ENCODE results near the gene TNFRSF8. TPM values are rescaled to one million over a fixed set of nuclear protein-coding genes. Genes with fewer than 3 reads are reported as not detected.

TNFRSF8 gene
- total RNA-seq, 1 donor from 2014 or later: 0.52 TPM

- Histone ChIP-seq H3K36me3 (ENCODE audit: control insufficient read depth in 3 of 3, insufficient read depth in 3 of 3, low read length in 3 of 3) (no peaks in the 10 kb centered on the region), H3K9ac (ENCODE audit: low read depth in 1 of 3, low read length in 3 of 3) (peak overlapping the region in 2 of 3 donors; percentile 0 to 25), H3K9me3 (ENCODE audit: control insufficient read depth in 3 of 3, low read length in 3 of 3) (no peaks in the 10 kb centered on the region), H3K27ac (ENCODE audit: low read depth, low read length) (peak overlapping the region; percentile 84), H3K4me1 (ENCODE audit: control insufficient read depth in 3 of 3, insufficient read depth in 3 of 3, low read length in 3 of 3) (peaks cover 53 to 88% (median 78%) of the 10 kb centered on the region in 3 donors), H3K27me3 (ENCODE audit: control insufficient read depth in 3 of 3, insufficient read depth in 3 of 3, low read length in 3 of 3) (no peaks in the 10 kb centered on the region), H3K4me3 (ENCODE audit: low read length in 3 of 3) (no peak overlapping the region)
Observed at GRCh38 chr1:12178511-12178910, 115.4 kb downstream of the TNFRSF8 start.

- Histone ChIP-seq H3K9ac (ENCODE audit: low read depth in 1 of 3, low read length in 3 of 3) (peak overlapping the region in 2 of 3 donors; percentile 0 to 25), H3K27ac (ENCODE audit: low read depth, low read length) (peak overlapping the region; percentile 84), H3K4me1 (ENCODE audit: control insufficient read depth in 3 of 3, insufficient read depth in 3 of 3, low read length in 3 of 3) (peaks cover 52 to 82% (median 78%) of the 10 kb centered on the region in 3 donors), H3K27me3 (ENCODE audit: control insufficient read depth in 3 of 3, insufficient read depth in 3 of 3, low read length in 3 of 3) (no peaks in the 10 kb centered on the region), H3K36me3 (ENCODE audit: control insufficient read depth in 3 of 3, insufficient read depth in 3 of 3, low read length in 3 of 3) (no peaks in the 10 kb centered on the region), H3K9me3 (ENCODE audit: control insufficient read depth in 3 of 3, low read length in 3 of 3) (no peaks in the 10 kb centered on the region), H3K4me3 (ENCODE audit: low read length in 3 of 3) (no peak overlapping the region)
Observed at GRCh38 chr1:12179111-12179519, 116.0 kb downstream of the TNFRSF8 start.

DNA sequence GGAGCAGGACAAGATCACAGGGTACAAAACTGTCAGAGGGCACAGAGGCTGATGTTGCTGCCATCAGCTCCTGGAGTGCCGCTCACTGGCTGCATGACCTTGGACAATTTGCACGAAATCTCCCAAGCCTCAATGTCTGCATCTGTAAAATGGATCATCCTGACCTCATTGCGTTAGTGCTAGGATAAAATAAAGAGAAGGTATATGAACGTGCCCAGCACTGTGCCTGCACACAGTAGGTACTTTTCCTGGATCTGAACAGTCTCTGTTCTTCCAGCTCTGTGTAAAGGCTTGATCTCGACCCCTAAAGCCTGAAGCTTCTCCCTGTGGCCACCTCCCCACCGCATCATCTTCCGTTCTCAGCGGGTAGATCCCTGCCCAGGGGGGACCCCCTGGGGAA is 116.6 kb downstream of the TNFRSF8 start:
- Histone ChIP-seq H3K36me3 (ENCODE audit: control insufficient read depth in 3 of 3, insufficient read depth in 3 of 3, low read length in 3 of 3) (no peaks in the 10 kb centered on the region), H3K27ac (ENCODE audit: low read depth, low read length) (peak overlapping the region; percentile 84), H3K4me1 (ENCODE audit: control insufficient read depth in 3 of 3, insufficient read depth in 3 of 3, low read length in 3 of 3) (peaks cover 53 to 82% (median 81%) of the 10 kb centered on the region in 3 donors), H3K4me3 (ENCODE audit: low read length in 3 of 3) (no peak overlapping the region), H3K9me3 (ENCODE audit: control insufficient read depth in 3 of 3, low read length in 3 of 3) (no peaks in the 10 kb centered on the region), H3K9ac (ENCODE audit: low read depth in 1 of 3, low read length in 3 of 3) (peak overlapping the region in 1 of 3 donors; percentile 54), H3K27me3 (ENCODE audit: control insufficient read depth in 3 of 3, insufficient read depth in 3 of 3, low read length in 3 of 3) (no peaks in the 10 kb centered on the region)

DNA sequence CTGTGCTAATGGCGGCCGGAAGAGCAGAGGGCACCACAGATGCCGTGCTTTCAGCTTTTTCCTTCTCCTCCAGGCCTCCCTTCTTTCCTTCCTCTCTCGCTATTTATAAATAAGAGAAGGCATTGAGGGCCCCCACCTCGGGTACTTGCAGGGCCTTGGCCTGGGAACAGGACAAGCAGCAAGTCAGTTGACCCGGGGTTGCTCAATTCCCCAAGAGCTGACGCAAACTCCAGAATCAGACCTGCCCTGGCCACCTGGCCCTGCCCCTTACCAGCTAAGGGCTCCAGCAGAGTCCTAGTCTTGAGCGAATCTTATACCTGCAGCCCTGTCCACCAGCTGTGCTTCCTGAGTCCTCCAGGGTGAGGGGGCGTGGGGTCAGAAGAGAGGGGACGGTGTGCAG is 117.2 kb downstream of the TNFRSF8 start:
- Histone ChIP-seq H3K27ac (ENCODE audit: low read depth, low read length) (peak overlapping the region; percentile 84), H3K9ac (ENCODE audit: low read depth in 1 of 3, low read length in 3 of 3) (peak overlapping the region in 2 of 3 donors; percentile 50 to 69), H3K36me3 (ENCODE audit: control insufficient read depth in 3 of 3, insufficient read depth in 3 of 3, low read length in 3 of 3) (no peaks in the 10 kb centered on the region), H3K4me3 (ENCODE audit: low read length in 3 of 3) (peak overlapping the region in 2 of 3 donors; percentile 22 to 26), H3K4me1 (ENCODE audit: control insufficient read depth in 3 of 3, insufficient read depth in 3 of 3, low read length in 3 of 3) (peaks cover 53 to 82% (median 81%) of the 10 kb centered on the region in 3 donors), H3K27me3 (ENCODE audit: control insufficient read depth in 3 of 3, insufficient read depth in 3 of 3, low read length in 3 of 3) (no peaks in the 10 kb centered on the region), H3K9me3 (ENCODE audit: control insufficient read depth in 3 of 3, low read length in 3 of 3) (no peaks in the 10 kb centered on the region)

DNA sequence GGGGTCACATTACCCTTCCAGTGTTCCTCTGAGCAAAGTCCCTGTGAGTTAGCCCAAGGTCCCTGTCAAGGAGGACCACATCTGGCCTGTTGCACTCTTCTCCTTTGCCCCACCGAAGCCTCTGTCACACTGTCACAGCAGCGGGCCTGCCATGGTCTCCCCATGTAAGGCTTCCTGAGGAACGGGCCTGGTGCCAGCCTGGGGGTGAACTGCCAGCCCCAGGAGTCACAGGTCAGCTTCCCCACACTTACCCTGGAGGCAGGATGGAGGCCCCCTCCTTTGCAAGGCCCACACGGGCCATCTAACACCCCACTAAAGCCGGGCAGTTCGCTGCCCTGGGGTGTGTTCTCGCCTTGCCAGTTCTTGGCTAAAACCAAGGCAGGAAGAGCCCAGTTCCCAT is 117.8 kb downstream of the TNFRSF8 start:
- H3K27me3 ChIP-seq (ENCODE audit: control insufficient read depth in 3 of 3, insufficient read depth in 3 of 3, low read length in 3 of 3): no peaks in the 10 kb centered on the region
- H3K36me3 ChIP-seq (ENCODE audit: control insufficient read depth in 3 of 3, insufficient read depth in 3 of 3, low read length in 3 of 3): no peaks in the 10 kb centered on the region
- no peaks in the 10 kb centered on the region for H3K9me3 ChIP-seq (ENCODE audit: control insufficient read depth in 3 of 3, low read length in 3 of 3)
- peak overlapping the region; percentile 84 for H3K27ac ChIP-seq (ENCODE audit: low read depth, low read length)
- H3K4me1 ChIP-seq (ENCODE audit: control insufficient read depth in 3 of 3, insufficient read depth in 3 of 3, low read length in 3 of 3): peaks cover 55 to 84% (median 83%) of the 10 kb centered on the region in 3 donors
- H3K9ac ChIP-seq (ENCODE audit: low read depth in 1 of 3, low read length in 3 of 3): peak overlapping the region in 2 of 3 donors; percentile 50 to 69
- H3K4me3 ChIP-seq (ENCODE audit: low read length in 3 of 3): peak overlapping the region in 2 of 3 donors; percentile 22 to 26

DNA sequence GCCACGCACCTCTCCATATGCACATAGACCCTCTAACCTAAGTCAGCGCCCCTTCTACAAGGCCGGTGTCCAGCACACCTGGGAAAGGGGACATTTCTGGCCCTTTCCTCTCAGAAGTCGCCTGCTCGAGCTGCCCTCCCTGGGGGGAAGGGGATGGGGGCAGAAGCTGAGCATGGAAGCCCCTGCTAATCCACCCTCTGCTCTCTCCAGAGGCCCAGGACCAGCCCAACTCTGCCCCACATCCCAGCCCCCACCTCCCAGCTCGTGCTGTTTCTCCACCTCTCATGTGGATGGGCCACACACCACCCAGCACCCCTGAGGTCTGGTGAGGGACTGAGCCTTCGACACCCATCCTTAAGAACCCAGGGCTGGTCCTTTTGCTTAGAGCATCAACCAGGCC is 118.5 kb downstream of the TNFRSF8 start:
- H3K4me1 ChIP-seq (ENCODE audit: control insufficient read depth in 3 of 3, insufficient read depth in 3 of 3, low read length in 3 of 3): peaks cover 62 to 84% (median 84%) of the 10 kb centered on the region in 3 donors
- H3K27ac ChIP-seq (ENCODE audit: low read depth, low read length): peak overlapping the region; percentile 84

GRCh38 chr1:12182410-12182984 is 119.4 kb downstream of the TNFRSF8 start:
- Histone ChIP-seq H3K36me3 (ENCODE audit: control insufficient read depth in 3 of 3, insufficient read depth in 3 of 3, low read length in 3 of 3) (no peaks in the 10 kb centered on the region), H3K9me3 (ENCODE audit: control insufficient read depth in 3 of 3, low read length in 3 of 3) (no peaks in the 10 kb centered on the region), H3K9ac (ENCODE audit: low read depth in 1 of 3, low read length in 3 of 3) (no peak overlapping the region), H3K4me1 (ENCODE audit: control insufficient read depth in 3 of 3, insufficient read depth in 3 of 3, low read length in 3 of 3) (peaks cover 65 to 88% (median 84%) of the 10 kb centered on the region in 3 donors), H3K4me3 (ENCODE audit: low read length in 3 of 3) (no peak overlapping the region), H3K27me3 (ENCODE audit: control insufficient read depth in 3 of 3, insufficient read depth in 3 of 3, low read length in 3 of 3) (no peaks in the 10 kb centered on the region), H3K27ac (ENCODE audit: low read depth, low read length) (peak overlapping the region; percentile 84)

More for the DNA sequence above, 118.5 kb downstream of the TNFRSF8 start:
- no peaks in the 10 kb centered on the region for H3K27me3 ChIP-seq (ENCODE audit: control insufficient read depth in 3 of 3, insufficient read depth in 3 of 3, low read length in 3 of 3)
- no peak overlapping the region for H3K9ac ChIP-seq (ENCODE audit: low read depth in 1 of 3, low read length in 3 of 3)
- no peaks in the 10 kb centered on the region for H3K9me3 ChIP-seq (ENCODE audit: control insufficient read depth in 3 of 3, low read length in 3 of 3)
- no peak overlapping the region for H3K4me3 ChIP-seq (ENCODE audit: low read length in 3 of 3)
- no peaks in the 10 kb centered on the region for H3K36me3 ChIP-seq (ENCODE audit: control insufficient read depth in 3 of 3, insufficient read depth in 3 of 3, low read length in 3 of 3)

- Histone ChIP-seq H3K4me3 (ENCODE audit: low read length in 3 of 3) (no peak overlapping the region), H3K36me3 (ENCODE audit: control insufficient read depth in 3 of 3, insufficient read depth in 3 of 3, low read length in 3 of 3) (no peaks in the 10 kb centered on the region), H3K4me1 (ENCODE audit: control insufficient read depth in 3 of 3, insufficient read depth in 3 of 3, low read length in 3 of 3) (peaks cover 58 to 87% (median 84%) of the 10 kb centered on the region in 3 donors), H3K9me3 (ENCODE audit: control insufficient read depth in 3 of 3, low read length in 3 of 3) (no peaks in the 10 kb centered on the region), H3K27me3 (ENCODE audit: control insufficient read depth in 3 of 3, insufficient read depth in 3 of 3, low read length in 3 of 3) (no peaks in the 10 kb centered on the region), H3K9ac (ENCODE audit: low read depth in 1 of 3, low read length in 3 of 3) (no peak overlapping the region), H3K27ac (ENCODE audit: low read depth, low read length) (peak overlapping the region; percentile 83)
Observed at GRCh38 chr1:12183095-12183794, 120.1 kb downstream of the TNFRSF8 start.

GRCh38 chr1:12184008-12184681 is 121.0 kb downstream of the TNFRSF8 start:
- H3K9me3 ChIP-seq (ENCODE audit: control insufficient read depth in 3 of 3, low read length in 3 of 3): no peaks in the 10 kb centered on the region
- H3K36me3 ChIP-seq (ENCODE audit: control insufficient read depth in 3 of 3, insufficient read depth in 3 of 3, low read length in 3 of 3): peaks cover under 1 to 3% (median 2%) of the 10 kb centered on the region in 3 donors
- H3K4me1 ChIP-seq (ENCODE audit: control insufficient read depth in 3 of 3, insufficient read depth in 3 of 3, low read length in 3 of 3): peaks cover 54 to 87% (median 84%) of the 10 kb centered on the region in 3 donors
- H3K9ac ChIP-seq (ENCODE audit: low read depth in 1 of 3, low read length in 3 of 3): peak overlapping the region; percentile 45 to 70 (median 65)
- H3K4me3 ChIP-seq (ENCODE audit: low read length in 3 of 3): peak overlapping the region in 2 of 3 donors; percentile 20 to 35
- no peaks in the 10 kb centered on the region for H3K27me3 ChIP-seq (ENCODE audit: control insufficient read depth in 3 of 3, insufficient read depth in 3 of 3, low read length in 3 of 3)
- H3K27ac ChIP-seq (ENCODE audit: low read depth, low read length): peak overlapping the region; percentile 83
